ENCODE results near the gene MCTP1. TPM values are rescaled to one million over a fixed set of nuclear protein-coding genes. Genes with fewer than 3 reads are reported as not detected.

The MCTP1 gene
- total and polyA plus RNA-seq, 8 donors, result 4.4 to 55.1 (median 5.9) TPM

DNA sequence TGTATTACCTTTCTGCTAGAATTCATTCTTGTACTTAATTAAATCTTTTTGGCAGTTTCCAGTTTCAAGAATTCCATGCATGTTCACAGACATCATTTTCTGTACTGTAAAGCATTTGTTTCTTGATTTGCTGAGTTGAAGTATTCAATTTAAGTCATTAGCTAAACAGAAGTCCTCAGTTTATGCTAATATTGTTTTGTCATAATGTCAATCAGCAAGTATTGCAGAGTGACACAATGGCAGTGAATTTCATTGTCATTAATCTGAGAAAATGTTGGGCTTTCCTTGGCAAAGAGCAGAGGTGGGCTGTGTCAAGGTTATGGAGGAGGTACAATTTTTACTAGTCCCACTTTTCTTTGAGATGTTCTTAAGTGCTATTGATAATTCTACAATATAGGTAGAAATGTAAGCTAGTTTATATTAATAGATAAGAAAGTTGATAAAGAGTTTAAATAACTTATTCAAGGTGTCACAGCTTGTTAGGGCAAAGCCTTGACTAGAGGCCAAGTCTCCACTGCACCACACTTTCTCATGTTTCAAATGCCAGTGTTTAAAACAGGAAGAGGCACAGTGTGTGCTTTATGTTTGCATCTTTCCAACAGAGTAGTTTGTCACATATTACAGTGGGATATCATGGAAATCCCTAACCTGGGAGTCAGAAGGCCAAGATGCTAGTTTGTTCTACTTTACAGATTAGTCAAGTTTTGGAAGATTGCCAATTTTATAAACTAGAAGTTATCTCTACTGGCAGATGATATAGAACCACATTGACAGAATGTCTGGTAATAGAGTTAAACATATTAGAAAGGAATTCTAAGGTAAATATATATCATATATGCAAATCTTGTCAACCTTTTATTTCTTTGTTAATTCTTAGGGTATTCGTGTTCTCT, 610.2 kb downstream of the MCTP1 start:
- H3K27ac ChIP-seq, result no peak overlapping the region
- no peaks in the 10 kb centered on the region for H3K27me3 ChIP-seq
- intact Hi-C loops (cut with DNase I), result no loop called here
- H3K4me3 ChIP-seq, result no peak overlapping the region
- no peak for TF ChIP-seq CTCF (IDR thresholded peaks at IDR 0.05)
- peaks cover 3 to 8% of the 10 kb centered on the region in 2 donors for H3K36me3 ChIP-seq
- H3K9me3 ChIP-seq, result no peaks in the 10 kb centered on the region
- ATAC-seq (no peak), DNase-seq (no peak)
- H3K4me1 ChIP-seq, result no peaks in the 10 kb centered on the region

GRCh38 chr5:94672746-94673145, 612.1 kb downstream of the MCTP1 start:
- TF ChIP-seq CTCF (IDR thresholded peaks at IDR 0.05), result no peak
- no peaks in the 10 kb centered on the region for H3K27me3 ChIP-seq
- no peak overlapping the region for H3K27ac ChIP-seq
- intact Hi-C loops (cut with DNase I), result no loop called here
- no peak for DNase-seq
- no peak for ATAC-seq
- H3K4me1 ChIP-seq, result no peaks in the 10 kb centered on the region
- H3K36me3 ChIP-seq, result peaks cover 3 to 8% of the 10 kb centered on the region in 2 donors
- no peak overlapping the region for H3K4me3 ChIP-seq
- no peaks in the 10 kb centered on the region for H3K9me3 ChIP-seq

GRCh38 chr5:94670726-94671125, 614.2 kb downstream of the MCTP1 start:
- no peak overlapping the region for H3K27ac ChIP-seq
- intact Hi-C loops (cut with DNase I), result no loop called here
- H3K36me3 ChIP-seq, result peaks cover 2 to 3% of the 10 kb centered on the region in 2 donors
- ATAC-seq (no peak), DNase-seq (no peak)
- no peaks in the 10 kb centered on the region for H3K27me3 ChIP-seq
- H3K9me3 ChIP-seq, result no peaks in the 10 kb centered on the region
- no peak overlapping the region for H3K4me3 ChIP-seq
- TF ChIP-seq CTCF (IDR thresholded peaks at IDR 0.05), result no peak
- H3K4me1 ChIP-seq, result no peaks in the 10 kb centered on the region

DNA sequence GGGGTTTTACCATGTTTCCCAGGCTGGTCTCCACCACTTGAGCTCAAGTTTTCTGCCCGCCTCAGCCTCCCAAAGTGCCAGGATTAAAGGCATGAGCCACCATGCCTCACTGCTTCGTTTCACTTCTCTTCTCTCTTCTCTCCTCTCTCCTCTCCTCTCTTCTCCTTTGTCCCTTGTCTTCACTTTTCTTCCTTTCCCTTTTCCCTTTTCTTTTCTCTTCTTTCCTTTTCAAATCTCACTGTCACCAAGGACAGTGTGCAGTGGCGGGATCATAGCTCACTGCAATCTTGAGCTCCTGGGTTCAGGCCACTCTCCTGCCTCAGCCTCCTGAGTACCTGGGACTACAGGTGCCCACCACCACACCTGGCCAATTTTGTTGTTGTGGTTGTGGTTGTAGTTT, 617.0 kb downstream of the MCTP1 start:
- Histone ChIP-seq H3K4me3 (no peak overlapping the region), H3K4me1 (no peaks in the 10 kb centered on the region), H3K27me3 (no peaks in the 10 kb centered on the region), H3K9me3 (no peaks in the 10 kb centered on the region), H3K27ac (no peak overlapping the region), H3K36me3 (peaks cover 3 to 15% of the 10 kb centered on the region in 2 donors)
- TF ChIP-seq CTCF (IDR thresholded peaks at IDR 0.05), result no peak
- ATAC-seq (no peak), DNase-seq (no peak)
- intact Hi-C loops (cut with DNase I), result no loop called here

- no peak overlapping the region for H3K4me3 ChIP-seq
- no peak for ATAC-seq
- no peaks in the 10 kb centered on the region for H3K4me1 ChIP-seq
- peaks cover 0 to 28% of the 10 kb centered on the region in 2 donors for H3K9me3 ChIP-seq
- H3K27me3 ChIP-seq, result no peaks in the 10 kb centered on the region
- DNase-seq, result no peak
- H3K36me3 ChIP-seq, result peaks cover 0 to 42% of the 10 kb centered on the region in 2 donors
- intact Hi-C loops (cut with DNase I), result no loop called here
- no peak for TF ChIP-seq CTCF (IDR thresholded peaks at IDR 0.05)
- no peak overlapping the region for H3K27ac ChIP-seq
Observed at GRCh38 chr5:94661086-94661485, 623.8 kb downstream of the MCTP1 start.
